Eye (tissue), 1 donor: ENCODE data around the gene LUC7L3.

ENCODE experiments used
- DNase-seq: peaks from one replicate; pipeline ENCODE4 v3.0.0-alpha.2; 2015

LUC7L3 gene

DNA sequence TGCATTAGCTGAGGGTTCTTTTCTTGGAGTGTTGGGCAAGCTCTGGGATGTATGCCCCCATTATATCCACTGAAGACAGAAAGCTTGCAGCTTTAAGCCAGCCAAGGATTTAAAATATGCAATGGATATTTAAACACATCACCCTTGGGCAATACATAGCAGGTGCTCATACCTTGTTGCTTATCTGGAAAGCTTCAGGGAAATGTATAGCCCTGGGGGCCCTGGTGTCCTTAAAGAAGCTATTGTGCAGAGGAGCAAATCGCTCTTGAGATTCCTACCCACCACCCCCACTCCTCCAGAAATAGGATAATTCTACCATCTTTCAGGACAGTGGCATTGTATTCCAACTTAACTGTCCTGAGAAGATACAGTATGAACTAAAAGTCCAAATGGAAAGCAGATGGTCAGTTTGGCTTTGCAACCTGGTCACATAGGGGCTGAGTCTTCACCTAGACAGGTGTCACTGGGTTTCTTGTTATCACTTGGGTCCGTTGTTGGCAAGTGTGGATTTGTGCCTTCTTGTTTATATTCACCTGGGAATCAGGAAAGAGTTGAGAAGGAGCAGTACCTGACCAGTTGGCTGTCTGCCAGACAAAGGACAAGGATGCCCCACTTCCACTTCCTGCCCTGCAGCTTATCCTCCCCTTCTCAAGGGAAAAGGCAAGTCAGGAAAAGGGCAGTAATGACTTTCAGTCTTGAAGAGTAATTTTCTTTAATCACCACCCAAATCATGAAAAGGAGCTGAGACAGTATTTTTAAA lies 44.5 kb downstream of the LUC7L3 start:
- DNase-seq, result peak; percentile 54

DNA sequence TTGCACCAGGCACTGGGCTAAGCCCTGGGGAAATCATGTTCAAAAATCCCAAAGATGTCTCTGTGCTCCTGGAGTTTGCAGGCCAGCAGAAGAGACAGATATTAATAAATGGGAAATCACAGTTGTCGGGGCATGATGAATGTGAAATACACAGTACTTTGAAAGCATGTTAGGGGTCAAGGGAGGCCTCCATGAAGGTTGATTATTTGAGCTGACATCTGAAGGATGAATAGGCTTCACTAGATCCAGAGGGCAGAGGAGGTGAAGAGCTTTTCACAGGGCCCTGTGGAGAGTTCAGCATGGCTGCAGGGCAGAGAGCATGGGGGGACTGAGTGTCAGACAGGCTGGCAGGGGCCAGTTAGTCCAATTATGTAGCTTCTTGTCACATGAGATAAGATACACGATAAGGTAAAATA lies 45.3 kb downstream of the LUC7L3 start:
- DNase-seq, result peak; percentile 60

DNA sequence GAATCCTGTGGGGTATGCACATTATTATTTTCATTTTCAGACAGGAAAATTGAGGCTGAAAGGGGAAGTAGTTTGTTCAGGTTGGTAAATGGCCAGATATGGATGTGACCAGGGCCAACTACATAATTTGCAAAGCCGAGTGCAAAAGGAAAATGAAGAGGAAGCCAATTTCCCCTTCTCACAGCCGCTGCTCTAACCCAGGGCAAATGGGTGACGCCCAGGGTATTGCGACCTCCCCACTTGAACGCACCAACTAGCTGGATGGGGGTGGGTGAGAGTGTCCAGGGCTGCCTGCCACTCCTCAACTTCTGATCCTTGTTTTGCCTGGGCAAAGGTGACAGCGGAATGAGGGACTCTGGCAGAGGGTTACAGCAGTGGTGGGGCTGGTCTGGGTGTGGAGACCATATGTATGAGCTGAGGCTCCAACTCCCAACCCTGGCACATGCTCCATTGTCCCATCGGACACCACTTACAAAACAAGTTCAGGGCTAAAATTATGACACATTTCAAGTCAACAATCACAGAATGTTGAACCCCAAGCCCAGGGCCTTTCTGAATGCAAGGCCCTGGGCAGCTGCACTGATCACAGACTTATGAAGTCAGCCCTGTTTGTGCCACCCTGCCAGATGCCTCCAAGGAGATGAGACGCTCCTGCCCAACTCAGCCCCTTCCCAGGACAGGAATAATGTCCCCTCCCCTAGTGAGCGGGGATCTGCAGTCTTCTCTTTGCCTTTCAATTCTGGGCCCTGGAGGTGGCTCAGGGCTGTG lies 46.2 kb downstream of the LUC7L3 start:
- DNase-seq, result no peak

DNA sequence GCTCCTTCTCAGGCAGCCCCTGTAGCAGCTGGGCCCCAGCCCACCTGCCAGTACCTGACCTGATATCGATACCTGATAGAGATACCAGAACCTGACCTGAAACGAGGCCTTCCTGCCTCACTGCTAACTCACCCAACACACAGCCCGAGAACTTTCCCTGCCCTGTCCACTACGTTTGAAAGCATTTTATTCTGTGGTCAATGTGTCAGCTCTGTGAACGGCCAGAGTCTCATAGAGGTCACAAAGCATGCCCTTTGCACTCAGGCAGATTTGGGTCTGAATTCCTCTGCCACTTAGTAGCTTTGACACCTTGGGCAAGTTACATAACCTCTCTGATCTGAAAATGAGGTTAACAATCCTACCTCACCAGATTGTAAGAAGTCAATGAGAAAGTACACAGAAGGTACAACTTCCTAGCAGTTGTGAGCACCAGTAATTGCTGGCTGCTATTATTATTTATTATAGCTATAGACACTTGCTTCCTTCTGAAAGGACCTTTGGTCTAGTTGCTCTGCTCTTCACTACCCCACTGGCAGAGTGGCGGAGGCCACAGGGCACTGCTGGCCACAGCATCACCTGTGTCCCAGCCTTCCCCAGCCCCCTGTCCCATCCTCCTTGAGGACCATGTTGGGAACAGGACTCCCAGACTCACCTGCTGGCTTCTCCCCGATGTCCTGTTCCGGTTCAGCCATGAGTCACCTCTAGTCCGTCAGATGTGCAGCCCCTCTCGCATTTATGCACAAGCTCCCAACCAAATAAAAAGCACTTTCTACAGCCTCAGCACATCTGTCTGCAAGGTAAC lies 47.0 kb downstream of the LUC7L3 start:
- DNase-seq, result no peak

DNA sequence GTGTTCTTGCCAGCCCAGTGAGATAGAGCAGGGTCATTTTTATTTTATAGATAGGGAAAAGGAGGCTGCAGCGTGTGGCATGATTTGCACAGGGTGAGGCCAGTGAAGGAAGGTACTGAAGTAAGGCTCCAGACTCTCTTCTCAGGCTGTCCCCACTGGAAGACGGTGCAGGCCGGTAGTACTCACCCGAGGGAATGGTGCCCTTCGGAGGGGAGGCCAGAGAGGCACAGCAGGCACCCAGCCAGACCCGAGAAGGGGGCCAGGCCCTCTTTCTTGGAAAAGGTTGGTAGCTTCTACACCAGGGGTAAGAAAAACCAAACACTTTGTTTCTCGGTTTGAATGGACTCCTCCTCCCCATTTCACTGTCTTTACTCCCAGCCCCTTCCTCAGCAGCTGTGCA lies 47.6 kb downstream of the LUC7L3 start:
- no peak for DNase-seq

DNA sequence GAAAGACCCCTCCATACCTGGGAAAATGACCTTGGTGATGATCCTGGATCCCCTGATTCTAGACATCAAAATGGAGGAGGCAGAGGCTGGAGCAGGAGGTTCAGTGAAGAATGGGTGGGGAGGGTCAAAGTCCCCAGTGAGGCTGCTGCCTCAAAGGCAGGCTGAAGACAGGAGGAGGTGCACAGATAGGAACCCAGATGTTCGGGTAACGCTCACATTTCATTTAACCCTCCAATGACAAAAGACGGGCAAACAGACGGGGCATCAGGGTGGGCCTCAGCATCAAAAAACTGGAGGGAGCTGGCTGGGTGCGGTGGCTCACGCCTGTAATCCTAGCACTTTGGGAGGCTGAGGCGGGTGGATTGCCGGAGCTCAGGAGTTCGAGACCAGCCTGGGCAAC lies 48.0 kb downstream of the LUC7L3 start, which contains the start of gene ANKRD40CL:
ANKRD40CL (minus strand) TSS at position 73 of the 400 bp plus-strand sequence. CDS start 605 bp downstream, outside the sequence.
- no peak for DNase-seq

DNA sequence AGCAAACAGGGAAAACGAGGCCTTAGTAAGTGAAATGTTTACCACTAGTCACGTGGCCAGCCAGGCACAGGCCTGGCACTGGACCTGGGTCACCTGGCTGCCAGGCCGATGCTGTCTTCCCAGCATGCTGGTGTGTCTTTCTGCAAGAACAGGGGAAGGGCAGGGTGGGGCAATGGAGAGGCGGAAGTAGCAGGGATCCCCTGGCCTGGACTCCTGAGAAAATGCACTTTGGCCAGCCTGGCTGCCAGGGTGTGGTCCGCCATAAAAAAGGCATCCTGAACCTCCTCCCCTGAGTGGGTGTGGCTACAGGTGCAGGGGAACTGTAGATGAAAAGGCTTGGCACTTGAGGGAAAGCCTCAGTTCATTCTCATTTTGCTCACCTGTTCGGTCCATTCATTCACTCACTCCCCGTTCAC lies 49.0 kb downstream of the LUC7L3 start:
- DNase-seq, result no peak

DNA sequence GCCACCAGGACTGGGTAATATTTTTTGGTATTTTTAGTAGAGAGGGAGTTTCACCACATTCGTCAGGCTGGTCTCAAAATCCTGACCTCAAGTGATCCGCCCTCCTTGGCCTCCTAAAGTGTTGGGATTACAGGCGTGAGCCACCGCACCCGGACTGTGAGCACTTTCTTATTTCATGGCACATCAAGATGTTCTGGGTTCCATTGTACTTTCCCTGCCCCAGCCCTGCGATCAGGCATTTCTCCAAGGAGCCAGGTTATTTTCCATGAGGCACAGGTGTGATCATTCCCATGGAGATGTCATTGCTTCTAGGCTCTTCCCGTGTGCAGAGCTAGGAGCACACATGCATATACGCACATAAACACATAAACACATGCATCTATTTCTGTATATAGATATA lies 50.5 kb downstream of the LUC7L3 start:
- no peak for DNase-seq

DNA sequence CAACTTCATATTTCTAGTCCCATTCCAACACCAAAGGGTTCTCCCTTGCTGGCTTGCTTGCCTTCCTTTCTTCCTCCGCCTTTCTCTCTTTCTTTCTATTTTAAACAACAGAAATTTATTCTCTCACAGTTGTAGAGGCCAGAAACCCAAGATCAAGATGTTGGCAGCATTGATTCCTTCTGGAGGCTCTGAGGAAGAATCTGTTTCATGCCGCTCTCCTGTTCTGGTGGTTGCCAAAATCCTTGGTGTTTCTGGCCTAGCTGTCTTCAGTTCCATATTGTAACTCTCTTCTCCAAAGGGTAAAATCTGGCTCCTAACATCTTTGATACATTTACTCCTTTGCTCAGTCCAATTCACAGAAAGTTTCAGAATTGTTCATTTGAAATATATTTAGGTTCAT lies 50.9 kb downstream of the LUC7L3 start:
- DNase-seq, result no peak

DNA sequence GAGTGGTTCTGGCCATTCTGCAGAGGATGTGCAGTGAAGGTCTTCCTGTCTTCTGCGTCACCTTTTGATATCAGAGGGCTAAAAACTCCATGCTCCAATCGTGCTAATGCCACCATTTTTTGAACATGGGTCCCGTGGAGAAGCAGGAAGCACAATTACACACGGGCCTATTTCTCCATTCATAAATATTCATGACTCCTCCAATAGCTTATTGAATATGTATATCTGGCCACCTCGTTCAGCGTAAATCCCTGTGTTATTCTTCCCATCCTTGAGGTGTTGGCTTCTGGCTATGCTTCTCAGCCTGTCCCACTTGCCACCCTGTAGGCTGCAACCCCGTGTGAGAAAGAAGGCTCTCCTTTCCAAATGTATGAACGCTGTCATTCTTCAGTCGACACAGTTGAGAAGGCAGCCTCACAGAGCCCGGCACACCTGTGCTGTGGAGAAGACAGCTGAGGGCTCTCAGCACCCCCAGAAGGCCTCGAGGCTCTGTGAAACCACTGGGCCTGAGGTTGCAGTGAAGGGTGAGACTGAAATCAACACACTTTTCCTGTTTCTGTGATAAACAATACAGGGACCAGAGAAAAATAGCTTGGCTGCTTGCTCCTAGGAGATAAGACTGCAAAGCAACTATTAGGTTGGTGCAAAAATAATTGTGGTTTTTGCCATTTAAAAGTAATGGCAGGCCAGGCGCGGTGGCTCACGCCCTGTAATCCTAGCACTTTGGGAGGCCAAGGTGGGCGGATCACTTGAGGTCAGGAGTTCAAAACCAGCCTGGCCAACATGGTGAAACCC lies 52.8 kb downstream of the LUC7L3 start:
- DNase-seq, result no peak

DNA sequence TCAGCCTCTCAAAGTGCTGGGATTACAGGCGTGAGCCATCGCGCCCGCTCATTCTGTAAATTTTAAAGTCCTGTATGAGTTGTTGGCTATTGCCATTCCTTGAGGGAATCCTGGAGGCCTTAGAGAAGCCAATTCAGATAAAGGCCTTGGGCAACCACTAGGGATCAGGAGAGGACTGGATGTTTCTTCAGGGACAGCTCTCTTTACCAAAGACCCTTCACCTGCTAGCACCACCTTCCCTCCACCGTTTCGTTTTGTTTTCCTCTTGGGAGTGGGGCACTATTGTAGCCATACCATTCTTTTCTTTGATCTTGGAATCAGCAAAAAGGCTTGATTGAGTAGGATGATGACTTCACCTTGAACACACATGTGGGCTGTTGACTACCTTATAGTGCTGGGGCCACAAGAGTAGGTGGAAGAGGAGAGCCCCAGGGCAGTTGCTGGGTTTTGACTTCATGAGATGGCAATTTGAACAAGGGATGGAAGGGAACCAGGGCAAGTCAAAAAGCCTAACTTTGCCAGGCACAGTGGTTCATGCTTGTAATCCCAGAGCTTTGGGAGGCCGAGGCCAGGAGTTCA lies 54.9 kb downstream of the LUC7L3 start:
- no peak for DNase-seq

DNA sequence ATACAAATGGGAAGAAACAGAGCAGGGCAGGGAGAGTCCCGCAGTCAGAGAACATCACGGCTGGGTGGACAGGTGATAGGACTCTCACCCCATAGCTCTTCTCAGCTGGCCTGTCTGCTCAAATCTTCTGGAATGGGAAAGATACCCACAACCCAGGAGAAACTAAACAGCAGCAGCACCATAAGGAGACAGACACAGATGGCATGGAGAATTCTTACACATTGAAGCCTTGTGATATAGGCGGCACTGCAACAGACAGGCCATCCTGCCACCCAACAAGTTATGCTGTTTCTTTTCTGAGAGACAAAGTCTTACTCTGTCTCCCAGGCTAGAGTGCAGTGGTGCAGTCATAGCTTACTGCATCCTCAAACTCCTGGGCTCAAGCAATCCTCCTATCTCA lies 56.5 kb downstream of the LUC7L3 start:
- no peak for DNase-seq

DNA sequence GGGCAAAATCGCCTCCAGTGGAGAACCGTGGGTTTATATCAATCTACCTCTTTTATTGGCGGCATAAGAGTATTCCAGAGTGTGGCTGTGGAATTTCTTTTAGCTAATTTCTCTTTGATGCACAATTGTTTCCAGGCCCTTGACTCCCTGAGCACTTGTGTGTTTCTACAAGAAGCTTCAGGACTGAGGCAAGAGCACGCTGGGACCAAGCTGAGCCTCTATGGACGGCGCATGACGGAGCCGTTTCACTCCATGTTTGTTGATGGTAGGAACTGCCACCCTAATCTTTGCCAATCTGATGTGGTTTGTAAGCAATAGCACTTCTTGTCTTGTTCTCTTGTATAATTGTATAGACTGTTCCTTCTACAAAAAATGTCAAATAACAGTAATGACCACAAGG lies 59.1 kb downstream of the LUC7L3 start:
- no peak for DNase-seq

DNA sequence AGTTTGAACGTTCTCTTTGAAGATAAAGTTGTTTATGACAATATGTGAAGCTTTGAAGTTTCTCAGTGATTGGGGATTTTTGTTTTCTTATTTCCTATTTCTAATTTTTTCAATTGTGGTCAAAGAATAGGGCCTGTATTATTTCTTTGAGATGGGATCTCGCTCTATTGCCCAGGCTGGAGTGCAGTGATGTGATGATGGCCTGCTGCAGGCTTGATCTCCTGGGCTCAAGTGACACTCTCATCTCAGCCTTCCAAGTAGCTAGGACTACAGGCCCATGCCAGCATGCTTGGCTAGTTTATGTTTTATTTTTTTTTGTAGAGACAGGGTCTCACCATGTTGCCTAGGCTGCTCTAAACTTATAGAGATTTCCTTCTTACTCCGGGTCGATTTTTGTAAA lies 59.6 kb downstream of the LUC7L3 start:
- DNase-seq, result no peak

DNA sequence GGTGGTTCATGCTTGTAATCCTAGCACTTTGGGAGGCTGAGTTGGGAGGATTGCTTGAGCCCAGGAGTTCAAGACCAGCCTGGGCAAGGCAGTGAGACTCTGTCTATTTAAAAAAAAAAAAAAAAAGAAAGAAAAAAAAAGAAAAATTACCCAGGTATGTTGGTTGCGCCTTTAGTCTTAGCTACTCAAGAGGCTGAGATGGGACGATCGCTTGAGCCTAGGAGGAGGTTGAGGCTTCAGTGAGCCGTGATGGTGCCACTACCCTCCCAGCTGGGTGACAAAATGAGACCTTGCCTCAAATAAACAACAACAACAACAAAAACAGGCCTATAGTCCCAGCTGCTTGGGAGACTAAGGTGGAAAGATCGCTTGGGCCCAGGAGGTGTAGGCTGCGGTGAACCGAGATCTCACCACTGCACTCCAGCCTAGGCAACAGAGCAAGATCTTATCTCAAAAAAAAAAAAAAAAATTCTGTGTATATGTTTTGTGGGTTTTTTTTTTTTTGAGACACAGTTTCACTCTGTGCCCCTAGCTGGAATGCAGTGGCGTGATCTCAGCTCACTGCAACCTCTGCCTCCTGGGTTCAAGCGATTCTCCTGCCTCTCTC lies 60.4 kb downstream of the LUC7L3 start:
- no peak for DNase-seq

DNA sequence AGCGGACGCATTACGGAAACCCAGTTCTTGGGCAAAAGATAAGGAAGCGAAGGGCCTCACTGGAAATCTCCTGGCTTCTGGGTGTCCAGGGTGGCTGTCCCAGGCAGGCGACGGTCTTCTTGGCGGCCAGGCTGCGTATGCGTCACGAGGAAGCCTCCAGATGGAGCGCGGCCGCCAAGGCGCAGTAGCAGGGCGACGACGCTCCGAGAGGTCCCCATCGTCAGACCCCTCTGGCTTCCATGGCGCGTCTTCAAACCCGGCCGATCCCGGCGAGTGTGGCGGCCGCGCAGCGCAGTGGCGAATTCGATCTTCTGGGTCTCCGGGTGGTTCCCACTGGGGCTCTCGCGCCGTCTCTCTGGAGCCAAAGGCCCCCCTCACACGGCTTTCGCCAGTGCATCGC lies 61.8 kb downstream of the LUC7L3 start:
- no peak for DNase-seq

DNA sequence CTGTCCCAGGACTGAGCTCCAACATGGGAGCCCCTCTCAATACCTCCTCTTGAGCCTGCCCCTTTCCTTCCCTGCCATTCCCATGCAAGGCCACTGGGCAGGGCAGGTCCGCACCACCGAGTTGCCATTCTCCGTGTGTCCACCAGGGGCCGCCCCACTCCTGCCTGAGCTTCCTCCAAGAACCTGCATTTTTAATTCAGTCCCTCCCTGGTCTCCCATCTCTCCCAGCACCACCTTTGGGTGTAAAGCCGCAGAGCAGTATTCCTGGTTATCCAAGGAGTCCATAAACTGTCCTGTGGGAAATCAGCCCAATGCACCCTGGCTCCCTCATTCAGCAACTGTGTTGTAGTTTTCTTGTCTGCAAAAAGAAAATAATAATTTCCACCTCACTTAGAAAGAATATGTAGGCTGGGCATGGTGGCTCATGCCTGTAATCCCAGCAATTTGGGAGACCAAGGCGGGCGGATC lies 63.8 kb downstream of the LUC7L3 start:
- peak; percentile 96 for DNase-seq

DNA sequence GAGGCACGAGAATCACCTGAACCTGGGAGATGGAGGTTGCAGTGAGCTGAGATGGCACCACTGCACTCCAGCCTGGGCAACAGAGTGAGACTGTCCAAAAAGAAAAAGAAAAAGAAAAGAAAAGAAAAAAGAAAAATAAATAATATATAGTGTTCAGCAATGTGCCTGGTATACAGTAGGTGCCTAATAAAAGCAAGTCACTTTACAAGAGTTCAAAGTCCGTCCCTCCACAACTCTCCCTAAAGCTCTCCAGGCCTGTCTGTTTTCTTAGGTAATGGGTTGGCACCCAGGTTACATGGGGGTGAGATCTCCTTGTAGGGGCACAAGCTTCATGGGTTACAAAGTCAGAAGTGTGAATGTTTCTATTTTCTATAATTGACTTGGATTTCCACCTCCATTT lies 64.5 kb downstream of the LUC7L3 start:
- no peak for DNase-seq

DNA sequence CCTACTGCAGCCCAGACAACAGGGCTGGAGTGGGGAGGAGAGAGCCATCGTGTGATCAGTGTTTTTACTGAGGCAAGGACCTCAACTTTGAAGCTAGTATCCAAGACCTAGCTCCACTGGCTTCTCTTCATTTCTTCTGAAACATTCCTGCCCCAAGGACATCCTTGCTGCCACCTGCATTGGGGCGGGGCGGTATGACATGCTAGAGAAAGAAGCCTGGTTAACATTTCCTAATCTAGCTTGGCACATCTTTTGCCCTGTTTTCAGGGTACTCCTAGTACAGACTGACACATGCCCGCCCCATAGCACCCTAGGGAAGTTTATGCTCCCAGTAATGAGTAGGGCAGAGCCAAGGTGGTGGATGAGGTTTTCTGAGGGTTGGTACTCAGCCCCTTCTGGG lies 65.7 kb downstream of the LUC7L3 start:
- no peak for DNase-seq

DNA sequence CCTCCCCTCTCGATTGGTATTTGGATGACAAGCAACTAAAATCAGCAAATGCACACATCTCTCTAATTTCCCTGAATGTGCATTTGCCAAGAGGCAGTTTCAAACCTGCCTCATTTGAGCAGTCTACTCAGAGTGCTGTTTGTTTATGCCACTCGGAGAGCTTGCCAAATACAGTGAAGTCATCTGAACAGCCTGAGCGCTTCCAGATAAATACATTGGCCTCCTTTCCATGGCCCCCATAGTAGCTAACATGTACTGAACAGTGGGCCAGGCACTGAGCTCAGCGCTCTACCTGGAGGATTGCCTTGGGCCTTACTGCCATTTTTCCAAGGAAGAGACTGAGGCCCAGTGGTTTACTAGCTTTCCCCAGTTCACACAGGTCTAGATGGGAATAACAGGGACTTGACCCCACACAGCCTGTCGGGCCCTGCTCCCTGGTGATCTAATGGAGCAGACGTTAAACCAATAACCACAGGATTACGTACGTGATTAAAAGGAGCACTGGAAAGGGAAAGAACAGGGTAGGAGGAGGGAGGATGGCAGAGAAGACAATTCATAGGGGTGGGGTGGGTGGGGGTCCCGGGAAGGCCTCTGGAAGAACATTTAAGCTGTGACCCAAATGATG lies 66.7 kb downstream of the LUC7L3 start:
- peak; percentile 54 for DNase-seq

DNA sequence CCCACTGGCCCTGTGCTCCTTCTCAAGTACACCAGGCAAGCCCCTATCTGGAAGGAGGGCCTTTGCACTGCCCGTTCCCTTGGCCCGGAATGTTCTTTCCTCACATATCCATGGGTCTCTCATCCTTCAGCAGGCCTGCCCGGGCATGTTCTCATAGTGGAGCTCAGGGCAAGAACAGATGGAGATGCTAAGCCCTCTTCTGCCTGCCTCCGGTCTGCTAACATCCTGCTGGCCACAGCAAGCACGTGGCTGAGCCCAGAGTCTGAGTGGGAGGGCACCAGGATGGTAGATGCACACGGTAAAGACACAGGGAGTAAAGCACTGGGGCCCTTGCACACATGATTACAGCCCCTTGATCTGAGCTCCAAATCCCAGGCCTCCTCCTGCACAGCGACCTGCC lies 67.7 kb downstream of the LUC7L3 start:
- DNase-seq, result no peak
